LNCaP clone FGC (cell line): ENCODE data around the gene BRAF.
"Not testable (repeated sequence)": the region's sequence is repeated elsewhere in the genome, so short reads cannot be mapped to it uniquely, and the experiment has no call there.

Experiments
- DNase-seq: peaks from one replicate; pipeline ENCODE4 v3.0.0-alpha.2; 2011; ENCODE audit warnings: low read depth
- H3K4me3 ChIP-seq: 2 replicates; pipeline ENCODE4 v1.5.1; 2011; ENCODE audit warnings: mild to moderate bottlenecking, low read depth, low read length, control low read depth
- TF ChIP-seq, protein P1 (sequence below): IDR thresholded peaks from 2 replicates; pipeline ENCODE4 v1.5.1; 2012; ENCODE audit warnings: mild to moderate bottlenecking; ENCODE audit not compliant: control insufficient read depth, insufficient read depth; ENCODE audit errors: extremely low read depth

The BRAF gene

DNA sequence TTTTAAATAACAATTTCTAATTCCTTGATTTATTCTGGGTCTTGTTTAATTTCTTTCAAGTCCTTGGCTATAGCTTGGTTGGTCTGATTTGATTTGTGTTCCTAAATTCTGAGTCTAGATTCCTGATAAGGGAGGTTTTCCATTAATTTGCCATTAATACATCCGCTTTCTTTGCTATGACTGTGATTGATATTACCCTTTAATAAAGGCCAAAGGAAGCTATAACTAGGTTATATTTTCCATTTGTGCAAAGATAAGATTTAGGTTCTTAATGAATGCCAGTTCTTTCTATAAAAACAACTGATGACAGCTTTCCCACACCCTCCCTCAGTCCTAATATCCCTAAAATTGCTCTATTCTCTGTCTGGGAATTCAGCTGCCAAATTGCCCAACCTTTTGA is 200.0 kb downstream of the BRAF start:
- TF ChIP-seq, protein P1, sequence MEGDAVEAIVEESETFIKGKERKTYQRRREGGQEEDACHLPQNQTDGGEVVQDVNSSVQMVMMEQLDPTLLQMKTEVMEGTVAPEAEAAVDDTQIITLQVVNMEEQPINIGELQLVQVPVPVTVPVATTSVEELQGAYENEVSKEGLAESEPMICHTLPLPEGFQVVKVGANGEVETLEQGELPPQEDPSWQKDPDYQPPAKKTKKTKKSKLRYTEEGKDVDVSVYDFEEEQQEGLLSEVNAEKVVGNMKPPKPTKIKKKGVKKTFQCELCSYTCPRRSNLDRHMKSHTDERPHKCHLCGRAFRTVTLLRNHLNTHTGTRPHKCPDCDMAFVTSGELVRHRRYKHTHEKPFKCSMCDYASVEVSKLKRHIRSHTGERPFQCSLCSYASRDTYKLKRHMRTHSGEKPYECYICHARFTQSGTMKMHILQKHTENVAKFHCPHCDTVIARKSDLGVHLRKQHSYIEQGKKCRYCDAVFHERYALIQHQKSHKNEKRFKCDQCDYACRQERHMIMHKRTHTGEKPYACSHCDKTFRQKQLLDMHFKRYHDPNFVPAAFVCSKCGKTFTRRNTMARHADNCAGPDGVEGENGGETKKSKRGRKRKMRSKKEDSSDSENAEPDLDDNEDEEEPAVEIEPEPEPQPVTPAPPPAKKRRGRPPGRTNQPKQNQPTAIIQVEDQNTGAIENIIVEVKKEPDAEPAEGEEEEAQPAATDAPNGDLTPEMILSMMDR = no peak
- DNase-seq = no peak
- no peak overlapping the region for H3K4me3 ChIP-seq

DNA sequence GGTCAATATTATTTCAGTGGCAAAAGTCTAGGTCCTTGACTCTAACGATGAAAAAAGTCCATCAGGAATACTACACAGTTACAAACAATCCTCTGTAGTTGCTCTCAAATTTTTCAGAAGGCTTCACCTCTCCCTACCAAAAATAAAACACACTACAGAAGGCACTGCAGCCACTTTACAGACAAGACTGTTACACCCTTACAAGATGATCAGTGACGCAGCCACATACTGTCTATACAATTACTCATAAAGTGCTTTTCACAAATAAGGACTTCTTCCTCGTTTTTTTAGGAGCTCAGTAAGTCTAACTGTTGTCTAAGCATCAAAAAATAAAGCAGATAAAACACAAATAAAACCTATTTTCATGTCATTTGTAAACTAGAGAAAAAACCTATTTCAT is 201.2 kb downstream of the BRAF start:
- DNase-seq = no peak
- H3K4me3 ChIP-seq = no peak overlapping the region
- TF ChIP-seq, protein P1 = no peak

DNA sequence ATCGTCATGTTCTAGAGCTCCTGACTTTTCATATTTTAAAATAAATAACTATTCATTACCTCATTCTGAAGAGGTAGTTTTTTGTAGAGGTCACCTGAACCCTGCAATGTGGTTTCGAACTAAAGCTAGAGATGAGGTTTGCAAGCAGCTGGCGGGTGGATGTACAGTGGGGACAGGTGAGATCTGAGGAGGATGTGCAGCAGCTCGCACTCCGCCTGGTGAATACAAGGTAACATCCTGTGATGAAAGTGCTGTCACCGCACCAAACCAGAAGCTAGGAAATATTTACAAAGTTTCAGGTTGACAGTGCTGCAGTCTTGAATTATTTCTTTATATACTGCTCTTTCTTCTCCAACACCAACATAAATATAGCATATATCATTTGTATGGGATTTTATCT is 201.7 kb downstream of the BRAF start:
- no peak overlapping the region for H3K4me3 ChIP-seq
- TF ChIP-seq, protein P1 = no peak
- DNase-seq = no peak

DNA sequence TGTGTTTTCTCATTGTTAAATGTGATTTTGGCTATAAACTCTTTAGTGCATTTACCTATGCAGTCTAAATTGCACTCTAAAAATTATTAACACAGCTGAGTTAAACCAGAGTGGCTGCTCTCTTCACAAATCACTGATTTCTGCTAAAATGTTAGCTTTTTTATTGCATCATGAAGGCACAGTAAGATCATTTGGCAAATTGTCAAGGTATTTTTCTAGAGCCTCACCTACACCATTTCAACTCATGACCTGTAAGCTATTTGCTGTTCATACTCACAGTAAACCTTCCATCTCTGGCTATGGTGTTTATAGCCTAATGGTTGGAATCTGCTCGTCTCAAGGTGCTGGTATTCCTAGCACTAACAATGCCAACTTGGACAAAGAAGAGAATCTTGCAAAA is 202.5 kb downstream of the BRAF start:
- DNase-seq = no peak
- no peak overlapping the region for H3K4me3 ChIP-seq
- TF ChIP-seq, protein P1 = no peak

DNA sequence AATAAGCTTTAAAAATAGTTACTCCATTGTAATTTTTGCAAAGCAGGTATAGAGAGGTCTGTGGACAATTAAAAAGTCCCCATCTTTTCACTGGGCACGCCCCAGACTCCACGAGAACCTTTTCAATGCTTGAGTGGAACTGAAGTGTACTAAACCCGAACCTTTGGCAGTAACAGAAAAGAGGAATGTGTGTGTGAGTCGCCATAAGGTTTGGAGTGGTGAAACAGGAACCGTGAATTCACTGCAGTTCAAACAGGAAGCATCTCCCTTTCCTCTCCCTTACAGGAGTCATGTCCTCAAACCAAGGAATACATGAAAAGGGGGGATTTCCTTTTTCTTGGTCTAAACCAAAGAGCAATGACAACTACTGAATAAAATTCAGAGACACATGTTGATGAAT is 205.0 kb downstream of the BRAF start:
- no peak for DNase-seq

DNA sequence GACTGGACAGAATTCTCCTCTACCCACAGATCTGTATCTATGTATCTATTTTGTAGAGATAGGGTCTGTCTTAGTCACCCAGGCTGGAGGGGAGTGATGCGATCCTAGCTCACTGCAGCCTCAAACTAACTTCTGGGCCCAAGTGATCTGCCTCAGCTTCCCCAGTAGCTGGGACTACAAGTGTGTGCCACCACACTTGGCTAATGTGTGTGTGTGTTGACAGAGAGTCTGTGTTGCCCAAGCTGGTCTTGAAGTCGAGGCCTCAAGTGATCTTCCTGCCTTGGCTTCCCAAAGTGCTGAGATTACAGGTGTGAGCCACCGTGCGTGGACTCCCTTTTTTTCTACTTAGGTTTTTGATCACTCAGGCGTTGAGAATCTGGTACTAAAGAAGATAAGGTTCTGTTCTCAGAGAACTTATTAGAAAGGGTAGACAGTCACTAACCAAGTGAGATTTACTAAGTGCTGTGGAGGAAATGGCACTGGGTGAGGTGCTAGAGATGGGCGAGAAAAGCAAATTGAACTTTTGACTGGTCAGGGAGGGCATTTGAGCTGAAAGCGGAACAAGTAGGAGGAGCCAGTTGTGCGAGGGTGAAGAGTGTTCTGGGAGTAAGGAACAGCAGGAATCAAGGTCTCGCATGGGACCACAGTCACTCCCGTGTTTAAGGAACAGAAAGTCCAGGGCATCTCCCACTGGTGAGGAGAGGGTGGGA is 210.2 kb downstream of the BRAF start:
- TF ChIP-seq, protein P1 = no peak
- DNase-seq = no peak
- H3K4me3 ChIP-seq = no peak overlapping the region

More for the DNA sequence above, 205.0 kb downstream of the BRAF start:
- TF ChIP-seq, protein P1 = no peak
- H3K4me3 ChIP-seq = no peak overlapping the region

DNA sequence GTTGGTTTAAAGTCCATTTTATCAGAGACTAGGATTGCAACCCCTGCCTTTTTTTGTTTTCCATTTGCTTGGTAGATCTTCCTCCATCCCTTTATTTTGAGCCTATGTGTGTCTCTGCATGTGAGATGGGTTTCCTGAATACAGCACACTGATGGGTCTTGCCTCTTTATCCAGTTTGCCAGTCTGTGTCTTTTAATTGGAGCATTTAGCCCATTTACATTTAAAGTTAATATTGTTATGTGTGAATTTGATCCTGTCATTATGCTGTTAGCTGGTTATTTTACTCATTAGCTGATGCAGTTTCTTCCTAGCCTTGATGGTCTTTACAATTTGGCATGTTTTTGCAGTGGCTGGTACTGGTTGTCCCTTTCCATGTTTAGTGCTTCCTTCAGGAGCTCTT is 212.3 kb downstream of the BRAF start:
- not testable (repeated sequence) for H3K4me3 ChIP-seq, DNase-seq

DNA sequence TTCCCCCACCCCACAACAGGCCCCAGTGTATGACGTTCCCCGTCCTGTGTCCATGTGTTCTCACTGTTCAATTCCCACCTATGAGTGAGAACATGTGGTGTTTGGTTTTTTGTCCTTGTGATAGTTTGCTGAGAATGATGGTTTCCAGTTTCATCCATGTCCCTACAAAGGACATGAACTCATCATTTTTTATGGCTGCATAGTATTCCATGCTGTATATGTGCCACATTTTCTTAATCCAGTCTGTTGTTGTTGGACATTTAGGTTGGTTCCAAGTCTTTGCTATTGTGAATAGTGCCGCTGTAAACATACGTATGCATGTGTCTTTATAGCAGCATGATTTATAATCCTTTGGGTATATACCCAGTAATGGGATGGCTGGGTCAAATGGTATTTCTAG is 216.0 kb downstream of the BRAF start:
- not testable (repeated sequence) for H3K4me3 ChIP-seq, DNase-seq
